GM12874 (cell line): Measurements from ENCODE around the gene SKOR1.

Source experiments
- CTCF ChIP-seq: IDR thresholded peaks from 2 replicates; pipeline ENCODE4 v1.5.1; 2011; ENCODE audit warnings: low read depth, mild to moderate bottlenecking, control low read depth, low read length, moderate library complexity; ENCODE audit not compliant: insufficient read depth

SKOR1 gene

GRCh38 chr15:67796196-67797127 is 28.8 kb upstream of the SKOR1 start:
- no peak for TF ChIP-seq CTCF

GRCh38 chr15:67799801-67800205 is 25.5 kb upstream of the SKOR1 start:
- no peak for TF ChIP-seq CTCF

- TF ChIP-seq CTCF, result no peak
Measured at GRCh38 chr15:67801142-67801541, 24.2 kb upstream of the SKOR1 start.

GRCh38 chr15:67801926-67802914 is 23.1 kb upstream of the SKOR1 start:
- no peak for TF ChIP-seq CTCF

GRCh38 chr15:67803299-67803698 is 22.0 kb upstream of the SKOR1 start:
- no peak for TF ChIP-seq CTCF

GRCh38 chr15:67803996-67804843 is 21.1 kb upstream of the SKOR1 start:
- TF ChIP-seq CTCF, result no peak
